NCI-H2081 treated with DMSO at 0.1 percent for 48 hours (cell line): ENCODE measurements around the gene ZNF853.

Source experiments
- DNase-seq: peaks from one replicate; lab custom pipeline; 2025; lab: John Stamatoyannopoulos, UW

The ZNF853 gene

DNA sequence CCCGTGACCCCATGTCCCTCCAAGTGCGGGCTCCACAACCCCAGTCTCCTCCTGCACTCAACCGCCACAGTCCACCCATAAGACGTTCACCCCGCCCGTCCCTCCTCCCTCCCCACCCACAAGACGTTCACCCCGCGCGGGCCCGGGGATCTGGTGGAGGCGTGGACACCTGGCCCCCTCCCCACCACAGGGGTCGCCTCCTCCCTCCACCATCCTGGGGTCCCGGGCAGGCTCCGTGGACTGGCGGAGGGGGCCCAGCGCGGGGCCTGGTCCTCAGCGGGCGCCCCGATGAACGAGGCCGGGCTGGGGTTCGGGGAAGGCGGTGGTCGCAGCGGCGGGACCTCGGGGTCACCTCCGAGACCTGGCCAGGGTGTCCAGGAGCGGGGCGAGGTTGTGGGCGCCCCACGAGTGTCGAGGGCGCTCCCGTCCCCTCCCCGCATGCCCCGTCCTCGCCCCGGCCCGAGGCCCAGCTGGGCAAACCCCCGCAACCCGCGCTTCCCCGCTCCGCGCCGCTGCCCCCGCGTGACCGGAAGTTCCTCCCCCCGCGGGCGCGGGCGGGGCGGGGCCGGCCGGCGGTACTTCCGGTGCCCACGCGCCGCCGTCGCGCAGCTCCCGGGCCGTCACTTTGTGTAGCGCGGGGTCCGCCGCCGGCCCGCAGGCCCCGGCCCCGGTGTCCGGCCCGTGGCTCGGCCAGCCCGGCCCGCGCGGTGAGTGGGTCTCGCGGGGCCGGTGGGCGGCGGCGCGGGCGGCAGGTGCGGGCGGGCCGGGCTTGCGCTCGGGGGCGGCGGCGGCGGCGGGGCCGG is 21.5 kb downstream of the ZNF853 start, which contains the start of gene ZNF316:
Gene ZNF316 (plus strand): TSS at position 578 of the 803 bp plus-strand sequence. CDS start 5,092 bp downstream, outside the sequence.
- DNase-seq = no peak

DNA sequence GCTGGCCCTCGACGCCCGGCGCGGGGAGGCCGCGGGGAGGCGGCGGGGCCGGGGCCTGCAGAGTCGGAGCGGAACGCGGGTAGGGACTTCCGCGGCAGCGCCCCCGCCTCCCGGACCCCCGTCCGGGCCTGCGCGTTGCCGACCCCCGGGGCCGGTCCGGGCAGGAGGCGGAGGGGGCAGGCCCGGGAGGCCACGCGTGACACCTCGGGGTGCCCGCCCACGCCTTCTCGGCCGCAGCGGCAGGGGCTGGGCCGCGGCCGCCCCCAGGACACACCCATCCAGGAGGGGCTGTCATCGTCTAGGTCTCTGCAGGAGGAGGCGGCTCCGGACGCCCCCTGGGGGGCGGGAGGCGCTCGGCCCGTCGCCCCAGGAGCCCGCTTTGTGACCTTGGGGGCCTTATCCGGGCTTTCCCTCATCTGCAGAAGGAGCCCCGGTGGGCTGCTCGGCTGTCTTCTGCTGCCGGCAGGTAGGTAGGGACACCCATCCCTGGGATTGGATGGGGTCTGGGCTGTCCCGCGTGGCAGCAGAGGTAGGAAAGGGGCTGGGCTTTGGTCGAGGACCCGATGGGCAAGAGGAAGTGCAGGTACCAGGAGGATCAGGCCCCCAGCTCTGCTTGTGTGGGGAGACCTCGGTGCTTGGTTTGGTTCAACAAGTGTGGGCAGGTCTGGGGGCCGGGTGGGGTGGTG is 22.3 kb downstream of the ZNF853 start:
- no peak for DNase-seq

DNA sequence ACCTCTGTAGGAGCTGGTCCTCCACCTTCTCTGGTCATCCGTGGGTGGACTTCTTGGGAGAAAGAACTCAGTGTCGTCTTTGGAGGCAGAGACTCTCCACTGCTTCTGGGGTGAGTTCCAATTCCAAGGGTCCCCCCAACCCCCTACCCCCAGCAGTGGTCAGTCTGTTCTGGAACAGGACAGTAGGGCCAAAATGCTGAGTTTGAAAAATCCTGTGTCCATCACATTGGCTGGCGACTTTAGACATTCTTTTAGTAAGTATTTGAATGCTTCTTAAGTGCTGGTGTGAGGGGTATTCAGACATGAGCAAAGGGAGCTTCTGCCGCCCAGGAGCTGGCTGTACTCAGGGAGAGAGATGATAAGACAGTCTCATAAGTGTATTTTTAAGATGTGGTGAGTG is 23.6 kb downstream of the ZNF853 start:
- no peak for DNase-seq

DNA sequence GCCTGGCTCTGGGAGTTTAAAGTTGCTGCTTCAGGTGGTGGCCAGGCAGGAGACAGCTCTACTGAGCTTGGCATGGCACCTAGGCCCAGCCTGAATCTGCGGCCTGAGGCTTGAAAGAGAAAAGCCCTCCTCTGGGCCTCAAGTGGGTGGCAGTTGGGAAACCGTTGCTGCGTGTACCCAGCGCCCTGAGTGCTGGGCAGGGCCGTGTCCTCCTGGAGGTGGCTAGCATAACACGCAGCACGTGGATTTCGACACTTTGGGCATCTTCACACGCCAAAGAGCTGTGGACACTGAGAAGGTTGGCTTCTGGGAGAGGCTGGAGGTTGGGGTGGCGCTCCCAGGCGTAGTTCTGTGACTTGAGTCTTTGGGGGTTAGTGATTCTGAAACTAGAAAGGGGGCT is 24.2 kb downstream of the ZNF853 start:
- DNase-seq = no peak

DNA sequence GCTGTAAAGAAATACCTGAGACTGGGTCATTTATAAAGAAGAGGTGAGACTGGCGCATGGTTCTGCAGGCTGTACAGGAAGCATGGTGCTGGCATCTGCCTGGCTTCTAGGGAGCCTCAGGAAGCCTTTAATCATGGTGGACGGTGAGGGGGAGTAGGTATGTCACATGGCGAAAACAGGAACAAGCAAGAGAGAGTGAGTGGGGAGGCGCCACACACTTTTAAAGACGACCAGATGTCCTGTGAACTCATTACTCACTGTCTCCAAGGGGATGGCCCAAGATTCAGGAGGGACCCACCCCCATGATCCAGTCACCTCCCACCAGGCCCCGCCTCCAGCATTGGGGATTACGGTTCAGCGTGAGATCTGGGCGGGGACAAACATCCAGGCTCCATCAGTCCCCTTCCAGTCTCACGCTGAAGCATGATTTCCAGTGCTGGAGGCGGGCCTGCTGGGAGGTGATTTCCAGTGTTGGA is 24.9 kb downstream of the ZNF853 start:
- DNase-seq = no peak

DNA sequence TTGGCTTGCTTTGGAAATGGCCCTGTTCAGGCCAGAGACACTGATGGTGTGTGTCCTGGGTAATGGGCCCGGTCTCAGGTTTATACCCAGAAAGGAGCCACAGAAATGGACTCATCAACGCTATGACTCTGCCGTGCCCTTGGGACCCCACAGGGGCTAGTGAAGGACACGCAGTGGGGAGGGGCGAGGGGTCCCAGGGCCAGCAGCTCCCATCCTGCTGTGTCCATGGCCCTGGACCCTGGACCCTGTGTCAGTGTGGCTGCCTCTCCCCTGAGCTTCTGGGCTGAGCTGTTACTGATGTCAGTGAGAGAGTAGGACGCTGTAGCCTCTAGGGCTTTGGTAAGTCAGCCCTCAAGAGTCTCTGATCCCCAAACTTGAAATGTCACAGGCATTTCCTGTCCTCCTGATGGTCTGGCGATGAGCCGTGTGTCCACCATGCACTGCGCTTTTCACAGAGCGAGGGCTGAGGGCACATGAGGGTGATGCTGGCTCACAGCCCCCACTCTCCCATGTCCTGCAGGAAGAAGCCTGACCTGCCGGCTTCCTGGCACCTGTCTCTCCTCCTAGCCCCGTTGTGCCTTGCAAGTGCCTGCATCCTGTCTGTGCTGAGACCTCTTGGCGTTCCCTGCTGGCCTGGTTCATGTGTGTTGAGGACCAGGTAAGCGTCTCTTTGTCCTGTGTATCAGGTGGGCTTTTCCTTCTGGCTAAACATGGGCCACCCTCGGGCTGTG is 26.1 kb downstream of the ZNF853 start:
- no peak for DNase-seq

DNA sequence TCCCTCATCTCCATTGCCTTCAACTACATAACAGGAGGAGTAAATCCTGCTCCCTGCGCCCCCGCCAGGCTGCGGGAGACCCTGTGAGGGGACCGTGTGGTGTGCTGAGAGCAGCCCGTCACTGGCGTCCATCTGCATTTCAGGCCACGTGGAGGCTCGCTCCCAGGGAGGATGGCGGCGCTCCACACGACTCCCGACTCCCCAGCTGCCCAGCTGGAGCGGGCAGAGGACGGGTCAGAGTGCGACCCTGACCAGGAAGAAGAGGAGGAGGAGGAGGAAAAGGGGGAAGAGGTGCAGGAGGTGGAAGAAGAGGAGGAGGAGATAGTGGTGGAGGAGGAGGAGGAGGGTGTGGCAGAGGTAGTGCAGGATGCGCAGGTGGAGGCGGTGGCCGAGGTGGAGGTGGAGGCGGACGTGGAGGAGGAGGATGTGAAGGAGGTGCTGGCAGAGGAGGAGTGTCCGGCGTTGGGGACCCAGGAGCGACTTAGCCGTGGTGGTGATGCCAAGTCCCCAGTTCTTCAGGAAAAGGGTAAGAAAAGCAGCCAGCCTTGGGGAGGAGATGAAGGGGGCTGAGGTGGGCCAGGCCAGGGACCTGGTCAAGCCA is 26.9 kb downstream of the ZNF853 start:
- DNase-seq = no peak

DNA sequence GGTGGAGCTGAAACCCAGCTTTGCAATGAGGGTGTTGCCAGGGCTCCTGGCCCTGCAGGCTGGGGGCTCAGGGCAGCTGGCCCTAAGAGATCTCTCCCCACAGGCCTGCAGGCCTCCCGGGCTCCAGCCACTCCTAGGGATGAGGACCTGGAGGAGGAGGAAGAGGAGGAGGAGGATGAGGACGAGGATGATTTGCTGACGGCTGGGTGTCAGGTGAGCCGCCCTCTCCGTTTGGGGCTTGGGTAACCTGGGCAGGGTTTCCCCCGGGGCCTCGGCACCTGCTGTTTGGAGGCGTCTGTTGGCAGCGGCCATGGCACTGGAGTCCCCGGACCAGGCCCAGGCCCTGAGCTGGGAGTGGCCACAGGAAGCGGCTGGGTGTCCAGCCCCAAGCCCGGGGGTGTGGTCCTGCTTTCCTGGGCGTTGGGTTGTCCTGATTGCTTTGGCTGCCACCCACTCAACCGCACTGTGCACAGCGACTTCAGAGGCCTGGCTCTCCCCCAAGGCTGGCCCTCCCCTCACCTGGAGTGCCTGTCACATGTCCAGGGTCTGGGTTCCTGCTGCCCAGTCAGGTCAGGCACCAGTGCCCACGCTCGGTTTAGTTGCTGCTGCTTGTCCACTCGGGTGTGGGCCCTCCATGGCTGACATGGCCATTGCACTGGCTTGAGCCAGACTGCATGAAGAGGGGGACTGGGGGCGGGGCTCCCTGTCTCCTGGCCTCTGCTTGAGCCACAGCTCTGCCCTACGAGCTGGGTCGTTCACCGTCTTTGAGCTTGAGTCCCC is 27.6 kb downstream of the ZNF853 start:
- DNase-seq = no peak

DNA sequence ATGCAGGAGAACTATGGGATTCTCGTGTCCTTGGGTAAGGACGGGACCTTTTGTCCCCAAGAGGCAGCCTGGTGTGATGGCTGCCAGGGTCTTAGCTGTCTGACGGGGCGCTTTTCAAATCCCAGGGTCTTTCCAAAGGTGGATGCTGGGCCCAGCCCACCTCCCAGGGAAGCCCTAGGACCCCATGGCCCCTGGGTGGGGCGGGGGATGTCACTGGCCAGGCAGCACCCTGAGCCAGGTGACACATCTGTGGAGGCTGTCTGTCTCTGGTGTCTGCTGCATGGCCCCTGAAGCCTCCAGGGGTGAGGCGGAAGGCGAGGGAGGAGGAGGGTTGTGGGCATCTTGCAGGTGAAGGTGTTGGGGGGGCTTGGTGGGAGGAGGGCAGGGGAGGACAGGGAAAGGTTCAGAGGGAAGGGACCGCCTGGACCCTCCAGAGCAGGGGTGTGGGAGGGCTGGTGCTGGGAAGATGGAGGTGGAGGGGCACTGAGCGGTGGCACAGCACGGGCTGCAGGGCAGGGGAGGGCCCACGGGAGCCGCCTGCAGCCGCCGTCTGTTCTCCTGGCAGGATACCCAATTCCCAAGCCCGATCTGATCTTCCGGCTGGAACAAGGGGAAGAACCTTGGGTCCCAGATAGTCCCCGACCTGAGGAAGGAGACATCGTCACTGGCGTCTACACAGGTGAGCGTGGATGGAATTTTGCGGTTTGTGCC is 28.7 kb downstream of the ZNF853 start:
- DNase-seq = no peak

DNA sequence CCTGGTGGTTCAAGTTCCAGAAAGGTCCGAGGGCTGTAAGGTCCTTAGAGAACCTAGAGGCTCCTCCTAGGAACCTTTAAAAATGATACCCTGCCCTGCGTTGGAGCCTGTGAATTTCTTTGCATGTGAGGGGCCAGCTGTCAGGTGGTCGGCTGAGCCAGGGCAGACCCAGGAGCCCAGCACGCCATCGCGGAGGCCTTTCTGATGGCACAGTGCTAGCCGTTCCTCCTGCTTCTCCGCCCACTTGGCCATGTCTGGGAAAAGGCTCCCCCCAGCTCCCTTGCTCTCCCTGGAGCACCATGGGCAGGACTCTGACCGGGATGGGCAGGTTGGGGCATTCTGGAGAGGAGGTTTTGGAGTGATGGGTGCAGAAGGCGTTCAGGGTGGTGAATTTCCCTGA is 29.3 kb downstream of the ZNF853 start:
- no peak for DNase-seq

DNA sequence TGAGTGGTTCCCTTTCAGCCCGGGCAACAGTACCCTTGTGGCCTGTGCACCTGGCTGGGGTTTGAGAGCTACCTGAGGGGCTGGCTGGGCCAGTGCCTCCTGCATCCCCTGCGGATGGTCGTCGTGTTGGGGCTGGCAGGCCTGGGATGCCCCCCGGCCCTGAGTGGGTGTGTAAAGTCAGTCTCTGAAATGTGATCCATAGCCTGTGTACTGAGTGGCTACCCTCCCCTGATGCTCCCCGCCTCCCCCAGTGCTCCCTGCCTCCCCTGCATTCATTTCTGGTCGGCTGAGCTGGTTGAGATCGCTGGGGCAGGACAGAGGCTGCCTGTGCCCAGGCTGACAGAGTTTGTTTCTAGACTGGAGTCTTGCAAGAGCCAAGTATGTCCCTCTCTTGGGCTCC is 31.1 kb downstream of the ZNF853 start:
- DNase-seq = no peak

DNA sequence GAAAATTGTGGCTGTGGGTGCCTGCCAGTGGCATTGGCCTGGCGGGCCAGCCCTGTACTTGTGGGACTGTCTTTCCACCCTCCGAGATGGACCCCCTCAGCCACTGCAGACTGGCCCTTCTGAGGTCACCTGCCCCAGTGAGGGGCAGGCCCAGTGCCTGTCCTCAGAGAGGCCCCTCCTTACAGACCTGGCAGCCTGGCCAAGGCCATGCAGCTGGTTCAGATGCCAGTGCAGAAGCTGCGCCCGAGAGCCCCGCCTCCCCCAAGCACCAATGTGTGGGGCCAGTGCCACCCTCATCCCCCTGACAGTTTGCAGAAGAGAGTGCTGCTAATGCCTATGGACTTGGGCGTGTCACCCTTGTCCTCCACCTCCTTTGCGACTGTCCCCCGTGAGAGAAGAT is 31.7 kb downstream of the ZNF853 start:
- no peak for DNase-seq

DNA sequence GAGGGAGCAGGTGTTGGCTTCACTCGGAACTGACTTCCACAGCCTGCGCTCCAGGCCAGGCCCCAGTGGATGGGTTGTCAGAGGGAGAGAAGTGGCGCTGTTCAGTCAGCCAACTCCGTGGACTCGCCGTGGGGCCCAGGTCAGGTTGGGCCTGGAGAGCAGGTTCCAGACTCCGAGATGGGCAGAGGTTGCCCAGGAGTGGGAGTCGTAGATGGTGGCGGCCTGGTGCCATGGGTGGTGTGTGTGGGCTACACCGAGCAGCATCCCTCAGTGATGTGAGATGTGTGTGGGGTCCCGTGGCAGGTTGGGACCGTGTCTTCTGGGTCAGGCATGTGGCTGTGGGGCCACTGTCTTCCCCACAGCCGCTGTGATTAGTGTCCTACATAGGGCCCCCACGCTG is 32.1 kb downstream of the ZNF853 start:
- no peak for DNase-seq

DNA sequence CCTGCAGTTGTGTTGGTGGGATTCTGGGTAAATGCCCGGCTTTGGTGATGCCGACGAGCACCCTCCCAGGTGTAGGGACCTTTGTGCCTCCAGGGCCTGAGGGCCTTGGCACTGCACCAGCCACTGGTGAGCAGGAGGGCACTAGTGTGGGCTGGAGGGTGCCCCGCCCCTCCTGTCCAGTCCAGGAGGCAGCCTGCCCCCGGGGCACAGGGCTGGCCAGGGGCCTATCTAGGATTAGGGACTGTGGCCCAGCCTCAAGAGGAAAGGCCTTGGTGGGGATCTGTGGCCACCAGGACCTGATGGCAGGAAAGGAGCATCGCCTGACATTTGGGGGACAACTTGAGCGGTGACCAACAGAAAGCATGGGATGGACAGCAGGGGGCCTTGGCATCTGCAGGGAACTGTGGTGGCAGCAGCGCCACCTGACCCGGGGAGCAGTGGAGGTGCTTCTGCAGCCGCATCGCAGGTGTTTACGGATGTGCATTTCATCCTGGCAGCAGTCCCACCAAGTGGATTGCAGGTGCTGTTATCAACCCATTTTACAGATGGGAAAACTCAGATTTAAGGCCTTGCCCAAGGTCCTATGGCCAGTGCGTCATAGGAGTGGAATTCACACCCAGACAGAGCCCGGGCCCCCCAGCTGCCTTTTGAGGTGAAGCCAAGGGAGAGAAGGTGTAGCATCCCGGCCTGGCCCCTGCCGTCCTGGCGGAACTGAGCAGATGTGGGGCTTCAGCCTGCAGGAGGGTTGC is 32.8 kb downstream of the ZNF853 start:
- DNase-seq = no peak

DNA sequence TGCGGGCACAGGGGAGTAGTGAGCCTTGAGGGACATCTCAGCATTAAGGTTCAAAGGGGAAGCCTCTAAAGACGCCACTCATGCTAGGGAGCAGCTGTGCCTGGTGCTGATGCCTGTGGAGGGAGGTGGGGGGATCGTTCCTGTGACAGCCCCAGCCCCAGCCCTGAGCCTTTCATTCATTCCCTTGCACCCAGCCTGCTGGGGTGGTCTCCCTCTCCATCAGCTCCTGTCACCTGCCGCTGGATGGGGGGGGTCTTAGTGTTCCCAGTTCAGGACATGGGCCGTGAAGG is 33.4 kb downstream of the ZNF853 start:
- DNase-seq = no peak

DNA sequence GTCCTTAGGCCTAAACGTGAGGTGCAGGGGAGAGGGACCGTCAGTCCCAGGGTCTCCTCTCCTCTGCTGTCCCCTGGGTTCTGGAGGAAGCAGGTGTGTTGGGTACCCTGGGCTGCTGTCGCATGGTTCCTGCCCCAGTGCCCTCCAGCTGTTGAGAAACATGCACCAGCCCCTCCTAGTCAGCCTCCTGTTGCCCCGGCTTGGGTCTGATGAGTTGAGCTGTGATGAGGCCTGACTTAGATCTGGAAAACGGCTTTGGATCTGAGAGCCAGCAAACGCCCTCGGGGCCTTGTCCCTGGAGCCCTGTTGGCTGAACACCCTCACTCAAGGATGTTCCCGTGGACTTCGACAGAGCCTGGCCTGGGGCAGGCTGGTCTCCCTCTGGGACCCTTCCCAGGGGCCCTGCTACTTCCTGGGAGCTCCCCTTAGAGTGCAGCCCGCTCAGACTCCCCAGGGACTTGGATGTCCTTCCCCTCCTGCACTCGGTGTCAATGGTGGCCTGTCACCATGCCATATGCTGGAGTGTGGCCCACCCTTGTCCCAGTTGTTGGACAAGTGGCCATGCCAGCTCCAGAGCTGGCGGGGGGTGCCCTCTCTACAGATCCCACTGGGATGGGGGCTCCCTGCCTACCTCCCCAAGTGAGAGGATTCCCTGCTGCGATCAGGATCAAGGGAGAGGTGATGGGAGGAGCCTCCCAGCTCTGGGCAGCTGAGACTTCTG is 34.0 kb downstream of the ZNF853 start:
- DNase-seq = no peak

DNA sequence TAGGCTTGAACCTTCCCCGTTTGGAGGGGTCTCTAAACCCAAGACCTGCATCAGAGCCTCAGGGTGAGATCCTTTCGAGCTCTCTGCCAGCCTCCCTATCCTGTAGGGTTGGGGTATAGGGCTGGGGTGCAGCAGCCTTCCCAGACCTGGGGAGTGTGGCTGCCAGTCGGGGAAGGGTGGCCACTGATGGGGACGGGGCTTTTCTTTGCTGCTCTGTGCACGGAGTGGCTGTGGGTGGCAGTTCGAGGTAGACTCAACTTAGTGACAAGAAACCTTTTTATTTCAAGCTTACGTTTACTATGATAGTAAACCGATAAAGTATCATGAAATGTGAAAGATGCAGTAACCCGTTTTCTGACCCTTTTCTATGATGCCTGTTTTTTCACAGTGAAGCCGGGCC is 34.7 kb downstream of the ZNF853 start:
- DNase-seq = no peak

DNA sequence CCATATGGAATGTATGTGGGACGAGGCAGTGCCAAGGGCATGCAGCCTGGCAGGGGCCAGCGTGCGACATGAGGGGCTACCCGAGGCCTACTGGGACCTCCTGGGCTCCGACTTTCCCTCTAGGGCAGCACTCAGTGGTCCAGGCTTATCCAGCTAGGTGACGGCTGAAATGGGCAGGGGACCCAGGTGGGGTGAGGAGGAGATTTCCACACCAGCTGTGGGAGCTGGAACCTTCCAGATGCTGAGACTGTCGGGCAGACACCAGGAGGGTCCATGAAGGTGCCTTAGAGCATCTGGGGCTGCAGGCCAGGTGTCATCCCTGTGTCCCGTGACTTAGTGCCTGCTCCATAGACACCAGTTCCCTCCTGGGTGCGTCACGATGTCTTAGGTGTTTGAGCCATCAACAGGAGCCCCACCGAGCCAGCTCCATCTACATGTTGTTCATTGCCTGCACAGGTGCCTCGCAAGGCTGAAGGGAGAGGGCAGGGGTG is 35.2 kb downstream of the ZNF853 start:
- no peak for DNase-seq

DNA sequence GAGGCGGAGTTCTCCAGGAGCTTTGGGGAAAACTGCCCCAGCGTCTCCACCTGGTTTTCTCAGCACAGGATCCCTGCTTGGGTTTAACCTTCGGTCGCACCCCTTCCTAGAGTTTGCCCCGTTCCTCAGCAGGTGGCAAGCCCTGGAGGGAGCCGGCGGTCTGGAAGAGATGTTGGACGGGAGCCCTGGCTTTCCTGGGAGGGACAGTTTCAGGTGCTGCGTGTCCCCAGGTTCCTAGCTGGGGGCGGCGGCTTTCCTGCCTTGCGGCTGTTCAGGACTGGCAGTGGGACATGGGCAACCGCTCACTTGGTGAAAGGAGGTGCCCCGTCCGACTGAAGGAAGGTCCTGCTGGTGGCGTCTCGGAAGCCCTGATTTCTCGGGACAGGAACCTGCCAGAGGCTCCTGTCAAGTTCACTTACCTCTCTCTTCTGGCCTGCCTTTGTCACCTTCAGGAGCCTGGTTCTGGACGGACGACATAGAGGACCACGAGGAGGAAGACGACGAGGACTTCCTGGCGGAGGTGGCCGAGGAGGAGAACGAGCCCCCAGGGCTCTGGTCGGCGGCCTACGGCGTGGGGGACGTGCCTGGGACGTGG is 36.5 kb downstream of the ZNF853 start:
- DNase-seq = no peak
